DND-41 (cell line): ENCODE measurements around the gene HEYL.

Experiments used
- ATAC-seq: fragments of 200-7000 bp; cut with Tn5 transposase; 3 replicates; pipeline ENCODE4 v1.9.1; 2021; ENCODE audit warnings: low read depth; ENCODE audit not compliant: insufficient read depth
- DNase-seq: peaks from one replicate; pipeline ENCODE4 v3.0.0-alpha.2; 2020
- H2AFZ ChIP-seq: 2 replicates; pipeline ENCODE4 v1.6.0; 2012; ENCODE audit warnings: low read depth, low read length
- H3K27ac ChIP-seq: 2 replicates; pipeline ENCODE4 v1.5.1; 2012; ENCODE audit warnings: low read length, inconsistent platforms
- H3K27me3 ChIP-seq: fragments of 200-600 bp; sonication (generic); 2 replicates; pipeline ENCODE4 v1.6.0; 2012; ENCODE audit warnings: low read length, mild to moderate bottlenecking, inconsistent platforms; ENCODE audit not compliant: insufficient read depth, poor library complexity
- H3K36me3 ChIP-seq: 2 replicates; pipeline ENCODE4 v1.5.1; 2012; ENCODE audit warnings: low read length, inconsistent platforms; ENCODE audit not compliant: insufficient read depth
- H3K4me1 ChIP-seq: 2 replicates; pipeline ENCODE4 v1.5.1; 2012; ENCODE audit warnings: mild to moderate bottlenecking, low read length; ENCODE audit not compliant: insufficient read depth
- H3K4me2 ChIP-seq: 2 replicates; pipeline ENCODE4 v1.6.0; 2012; ENCODE audit warnings: mild to moderate bottlenecking, moderate library complexity, low read length, inconsistent platforms; ENCODE audit not compliant: insufficient read depth
- H3K4me3 ChIP-seq, 2 experiments: fragments of 200-600 bp in 1 of 2; shearing (Covaris generic) in 1 of 2; 2 replicates each; pipeline ENCODE4 v1.5.1; 2012 to 2016; ENCODE audit warnings: inconsistent platforms in 2 of 2, low read length in 2 of 2, mild to moderate bottlenecking in 2 of 2, low read depth in 1 of 2, moderate library complexity in 1 of 2
- H3K79me2 ChIP-seq: 2 replicates; pipeline ENCODE4 v1.6.0; 2012; ENCODE audit warnings: low read length, inconsistent platforms; ENCODE audit not compliant: insufficient read depth
- H3K9ac ChIP-seq: 2 replicates; pipeline ENCODE4 v1.6.0; 2012; ENCODE audit warnings: low read depth, mild to moderate bottlenecking, inconsistent platforms, low read length, moderate library complexity
- H3K9me3 ChIP-seq: 2 replicates; pipeline ENCODE4 v1.5.1; 2012; ENCODE audit warnings: low read length, moderate library complexity, mild to moderate bottlenecking, inconsistent platforms; ENCODE audit not compliant: insufficient read depth, severe bottlenecking
- H4K20me1 ChIP-seq: 2 replicates; pipeline ENCODE4 v1.6.0; 2012; ENCODE audit warnings: low read length; ENCODE audit not compliant: insufficient read depth
- EZH2 ChIP-seq: IDR thresholded peaks from 3 replicates; pipeline ENCODE4 v1.6.1; 2012; ENCODE audit warnings: borderline replicate concordance, low read depth, mild to moderate bottlenecking, moderate library complexity, low read length, inconsistent platforms; ENCODE audit not compliant: severe bottlenecking
- TF ChIP-seq, protein P1 (sequence below): IDR thresholded peaks from 2 replicates; pipeline ENCODE4 v1.5.1; 2012; ENCODE audit warnings: borderline replicate concordance, low read length, moderate library complexity, mild to moderate bottlenecking; ENCODE audit not compliant: poor library complexity, severe bottlenecking; ENCODE audit errors: extremely low read depth

HEYL gene

DNA sequence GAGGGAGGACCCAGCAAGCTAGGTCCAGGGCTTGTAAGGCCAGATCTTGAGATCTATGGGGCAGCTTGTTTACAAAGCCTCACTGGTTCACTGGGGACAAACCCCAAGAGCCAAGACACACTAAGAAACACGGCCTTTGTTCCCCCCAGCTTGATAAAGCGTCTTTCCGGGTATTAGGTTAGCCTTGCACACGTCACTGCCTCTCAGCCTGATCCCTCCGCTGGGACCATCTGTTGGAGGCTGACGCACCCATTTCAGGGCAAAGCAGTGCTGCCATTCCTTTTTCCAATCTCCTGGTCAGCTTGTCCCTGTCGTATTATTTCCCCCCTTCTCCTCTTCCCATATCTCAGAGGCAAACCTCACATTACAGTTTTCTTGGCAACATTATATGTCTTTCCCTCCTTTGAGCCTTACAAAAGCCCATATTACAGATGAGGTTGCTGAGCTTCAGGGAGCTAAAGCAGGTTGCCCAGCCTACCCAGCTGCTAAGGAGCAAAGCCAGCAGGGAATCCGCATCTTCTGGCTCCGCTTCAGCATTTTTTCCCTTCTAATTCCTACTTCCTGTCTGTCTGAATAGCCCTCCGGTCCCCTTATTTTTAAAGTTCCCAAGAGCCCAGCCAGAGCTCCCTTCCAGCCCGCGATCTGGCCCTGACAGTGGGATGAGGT lies 4.1 kb downstream of the HEYL start:
- DNase-seq (no peak), ATAC-seq (no peak)
- Histone ChIP-seq H3K4me2 (no peak overlapping the region), H3K79me2 (no peaks in the 10 kb centered on the region), H3K9ac (no peak overlapping the region), H3K36me3 (no peaks in the 10 kb centered on the region), H3K27ac (no peak overlapping the region), H3K9me3 (no peaks in the 10 kb centered on the region), H2AFZ (no peak overlapping the region), H4K20me1 (no peaks in the 10 kb centered on the region), H3K4me3 (no peak overlapping the region), H3K27me3 (peaks cover 9% of the 10 kb centered on the region), H3K4me1 (no peaks in the 10 kb centered on the region)
- TF ChIP-seq, protein P1, sequence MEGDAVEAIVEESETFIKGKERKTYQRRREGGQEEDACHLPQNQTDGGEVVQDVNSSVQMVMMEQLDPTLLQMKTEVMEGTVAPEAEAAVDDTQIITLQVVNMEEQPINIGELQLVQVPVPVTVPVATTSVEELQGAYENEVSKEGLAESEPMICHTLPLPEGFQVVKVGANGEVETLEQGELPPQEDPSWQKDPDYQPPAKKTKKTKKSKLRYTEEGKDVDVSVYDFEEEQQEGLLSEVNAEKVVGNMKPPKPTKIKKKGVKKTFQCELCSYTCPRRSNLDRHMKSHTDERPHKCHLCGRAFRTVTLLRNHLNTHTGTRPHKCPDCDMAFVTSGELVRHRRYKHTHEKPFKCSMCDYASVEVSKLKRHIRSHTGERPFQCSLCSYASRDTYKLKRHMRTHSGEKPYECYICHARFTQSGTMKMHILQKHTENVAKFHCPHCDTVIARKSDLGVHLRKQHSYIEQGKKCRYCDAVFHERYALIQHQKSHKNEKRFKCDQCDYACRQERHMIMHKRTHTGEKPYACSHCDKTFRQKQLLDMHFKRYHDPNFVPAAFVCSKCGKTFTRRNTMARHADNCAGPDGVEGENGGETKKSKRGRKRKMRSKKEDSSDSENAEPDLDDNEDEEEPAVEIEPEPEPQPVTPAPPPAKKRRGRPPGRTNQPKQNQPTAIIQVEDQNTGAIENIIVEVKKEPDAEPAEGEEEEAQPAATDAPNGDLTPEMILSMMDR, result no peak
- TF ChIP-seq EZH2, result no peak

DNA sequence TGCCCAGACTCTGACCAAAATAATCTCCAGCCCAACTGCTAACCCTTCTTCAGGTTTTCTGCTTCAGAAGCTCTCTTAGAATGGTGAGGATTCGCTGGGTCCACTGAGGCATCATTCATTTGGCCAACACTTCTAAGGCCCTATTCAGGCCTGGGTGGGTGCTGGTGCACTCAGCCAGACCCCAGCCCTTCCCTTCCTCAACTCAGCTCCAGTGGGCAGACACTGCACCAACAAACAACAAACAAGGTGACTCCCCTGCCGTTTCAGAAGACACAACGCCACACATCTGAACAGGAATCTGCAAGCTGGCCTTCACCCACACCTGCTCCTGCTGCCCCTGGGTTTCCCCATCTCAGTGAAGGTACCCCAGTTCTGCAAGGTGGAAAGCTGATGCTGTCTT lies 6.0 kb downstream of the HEYL start:
- TF ChIP-seq EZH2, result no peak
- TF ChIP-seq, protein P1, result no peak
- no peaks in the 10 kb centered on the region for H3K36me3 ChIP-seq
- no peak overlapping the region for H3K9ac ChIP-seq
- no peaks in the 10 kb centered on the region for H3K9me3 ChIP-seq
- DNase-seq, result no peak
- no peak overlapping the region for H3K4me2 ChIP-seq
- H3K27me3 ChIP-seq, result peaks cover 16% of the 10 kb centered on the region
- H3K27ac ChIP-seq, result no peak overlapping the region
- H3K4me3 ChIP-seq, result no peak overlapping the region
- ATAC-seq, result no peak
- H3K79me2 ChIP-seq, result no peaks in the 10 kb centered on the region
- no peak overlapping the region for H2AFZ ChIP-seq
- H3K4me1 ChIP-seq, result no peaks in the 10 kb centered on the region
- H4K20me1 ChIP-seq, result no peaks in the 10 kb centered on the region

DNA sequence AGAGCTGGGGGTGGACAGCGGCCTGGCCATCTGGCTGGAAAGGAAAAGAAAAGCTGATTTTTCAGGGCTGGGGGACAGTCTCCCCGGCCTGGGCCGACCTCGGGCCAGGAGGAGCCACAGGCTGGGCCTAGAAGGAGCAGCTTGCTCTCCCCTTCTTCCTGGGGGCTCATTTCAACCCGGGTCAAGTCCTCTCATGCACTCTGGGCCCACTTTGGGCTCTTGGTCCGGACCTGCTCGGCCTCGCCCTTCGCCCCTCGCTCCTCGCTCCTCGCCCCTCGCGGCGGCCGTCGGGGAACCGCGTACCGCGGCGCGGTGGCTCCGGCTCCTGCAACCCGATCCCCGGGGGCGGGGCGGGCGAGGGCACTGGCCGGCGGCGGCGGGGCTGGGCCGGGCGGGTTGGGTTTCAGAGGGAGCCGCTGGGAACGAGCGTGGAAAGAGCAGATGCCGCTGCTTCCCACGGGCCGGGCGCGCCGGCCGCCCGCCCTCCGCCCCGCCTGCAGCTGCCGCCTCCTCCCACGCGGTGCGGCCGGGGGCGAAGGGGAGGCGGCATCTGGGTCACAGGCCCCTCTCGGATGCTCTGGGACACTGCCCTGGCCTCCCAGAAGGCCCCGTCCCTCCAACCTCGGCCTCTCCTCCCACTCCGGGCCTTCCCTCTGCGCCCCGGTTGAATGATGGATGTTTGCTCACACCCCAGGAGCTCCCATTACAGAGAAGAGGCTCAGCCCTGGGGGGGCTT lies 6.6 kb downstream of the HEYL start:
- H3K27ac ChIP-seq, result no peak overlapping the region

More for the DNA sequence above, 6.6 kb downstream of the HEYL start:
- no peaks in the 10 kb centered on the region for H4K20me1 ChIP-seq
- H2AFZ ChIP-seq, result no peak overlapping the region
- H3K79me2 ChIP-seq, result no peaks in the 10 kb centered on the region
- peaks cover 16% of the 10 kb centered on the region for H3K27me3 ChIP-seq
- DNase-seq, result no peak
- no peak for ATAC-seq
- H3K36me3 ChIP-seq, result no peaks in the 10 kb centered on the region
- no peak overlapping the region for H3K4me2 ChIP-seq
- no peaks in the 10 kb centered on the region for H3K4me1 ChIP-seq
- H3K9ac ChIP-seq, result no peak overlapping the region
- TF ChIP-seq, protein P1, result no peak
- no peak for TF ChIP-seq EZH2
- no peaks in the 10 kb centered on the region for H3K9me3 ChIP-seq
- no peak overlapping the region for H3K4me3 ChIP-seq
